GM19238 (cell line): Measurements from ENCODE around the gene IL1F10.

Source experiments
- DNase-seq: peaks from one replicate; pipeline ENCODE4 v3.0.0; 2011; ENCODE audit warnings: low spot score; ENCODE audit not compliant: insufficient read length

IL1F10 gene

DNA sequence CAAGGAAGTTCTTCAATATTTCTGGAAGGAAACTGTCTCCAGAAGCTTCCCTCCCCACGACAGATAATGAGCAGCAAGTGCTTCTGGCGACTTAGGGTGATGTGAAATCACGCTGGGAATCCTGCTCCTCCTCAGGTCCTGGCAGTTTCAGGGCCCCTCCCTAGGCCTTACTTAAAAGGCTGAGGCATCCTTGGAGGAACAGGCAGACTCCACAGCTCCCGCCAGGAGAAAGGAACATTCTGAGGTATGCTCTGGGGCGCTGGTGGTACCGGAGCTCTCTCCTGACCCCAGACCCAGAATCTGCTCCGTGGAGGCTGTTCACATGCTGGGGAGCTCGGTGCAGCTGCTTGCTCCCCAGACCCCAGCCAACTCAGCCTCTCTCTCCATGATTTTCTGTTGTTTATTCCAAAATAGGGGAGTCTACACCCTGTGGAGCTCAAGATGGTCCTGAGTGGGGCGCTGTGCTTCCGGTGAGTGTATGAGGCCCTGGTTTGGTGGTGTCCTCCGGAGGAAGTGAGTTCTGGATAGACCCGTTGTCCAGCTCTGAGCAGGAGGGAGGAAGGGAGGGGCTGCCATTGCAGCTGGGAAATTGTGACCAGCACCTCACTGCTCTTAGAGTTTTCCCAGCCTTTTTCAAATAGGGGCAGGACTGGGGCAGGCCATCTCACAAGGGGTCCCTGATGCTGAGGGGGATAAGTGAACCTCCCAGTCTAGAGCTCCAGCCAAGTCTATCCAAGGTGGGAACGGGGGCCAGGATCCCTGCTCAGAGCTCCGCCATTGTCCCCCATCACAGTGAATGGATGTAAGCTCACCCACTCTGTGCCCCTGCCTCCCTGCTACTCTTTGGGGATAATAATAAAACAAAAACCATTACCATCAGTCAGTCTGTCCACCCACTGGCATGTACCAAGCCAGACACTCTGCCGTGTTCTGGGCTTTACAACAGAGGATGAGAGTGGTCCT is 8.5 kb upstream of the IL1F10 start, which contains the start of gene IL36RN:
TSS of gene IL36RN (plus strand) at position 201 of the 963 bp plus-strand sequence. CDS start at position 442, 241 bp downstream.
- no peak for DNase-seq

GRCh38 chr2:113060396-113060795 is 7.4 kb upstream of the IL1F10 start:
- DNase-seq: no peak

DNA sequence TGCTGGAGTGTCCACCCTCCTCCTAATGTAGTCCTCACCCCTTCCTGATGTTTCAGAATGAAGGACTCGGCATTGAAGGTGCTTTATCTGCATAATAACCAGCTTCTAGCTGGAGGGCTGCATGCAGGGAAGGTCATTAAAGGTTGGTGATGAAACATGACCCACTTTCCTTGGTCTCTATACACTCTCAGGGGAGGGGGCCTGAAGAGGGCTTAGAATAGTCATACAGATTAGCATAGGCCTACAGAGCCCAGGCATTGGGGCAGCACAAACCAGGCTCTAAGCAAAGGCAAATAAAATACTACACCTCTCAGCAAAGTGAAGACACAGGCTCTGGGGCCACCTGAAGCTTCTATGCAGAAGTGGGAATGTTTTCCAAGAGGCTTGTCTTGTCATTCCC is 7.0 kb upstream of the IL1F10 start:
- no peak for DNase-seq

DNA sequence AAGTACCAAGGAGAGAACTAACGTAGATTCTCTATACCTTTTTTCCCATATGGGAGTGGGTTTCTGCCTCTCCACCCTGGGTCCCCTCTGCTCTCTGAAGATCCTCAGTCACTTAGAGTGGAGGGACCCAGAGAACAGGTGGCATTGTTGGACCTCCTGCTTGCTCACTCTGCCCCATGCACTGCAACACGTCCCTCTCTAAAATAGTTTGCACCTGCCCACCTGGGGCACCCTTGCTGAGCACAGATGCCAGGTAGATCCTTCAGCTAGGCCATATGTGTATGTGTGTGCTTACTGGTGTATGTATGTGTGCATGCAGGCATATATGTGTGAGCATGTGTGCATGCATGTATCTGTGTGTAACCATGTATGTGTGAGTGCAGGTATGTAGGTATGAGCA is 6.5 kb upstream of the IL1F10 start:
- no peak for DNase-seq

- no peak for DNase-seq
These were observed 5.6 kb upstream of the IL1F10 start for GRCh38 chr2:113061896-113062770.

- DNase-seq: no peak
These were observed 3.5 kb upstream of the IL1F10 start for GRCh38 chr2:113064281-113064680.

DNA sequence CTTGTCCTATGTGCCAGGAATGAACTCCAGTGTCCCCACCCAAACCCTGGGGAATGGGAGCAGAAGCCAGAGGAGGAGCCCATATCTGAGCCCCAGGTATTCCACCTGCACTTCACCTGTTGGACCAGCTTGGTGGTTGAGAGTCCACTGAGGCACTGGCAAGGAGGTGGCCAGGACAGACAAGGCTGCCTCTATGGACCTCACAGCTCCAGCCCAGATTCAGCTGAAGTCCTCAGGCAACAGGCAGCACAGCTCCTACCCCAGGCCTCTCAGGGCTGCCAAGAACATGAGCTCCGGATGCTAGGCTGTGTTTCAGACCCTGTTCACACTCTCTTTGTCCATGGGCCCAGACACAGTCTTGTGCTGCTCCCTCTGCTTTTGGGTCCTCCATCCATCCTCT is 2.9 kb upstream of the IL1F10 start:
- DNase-seq: no peak

DNA sequence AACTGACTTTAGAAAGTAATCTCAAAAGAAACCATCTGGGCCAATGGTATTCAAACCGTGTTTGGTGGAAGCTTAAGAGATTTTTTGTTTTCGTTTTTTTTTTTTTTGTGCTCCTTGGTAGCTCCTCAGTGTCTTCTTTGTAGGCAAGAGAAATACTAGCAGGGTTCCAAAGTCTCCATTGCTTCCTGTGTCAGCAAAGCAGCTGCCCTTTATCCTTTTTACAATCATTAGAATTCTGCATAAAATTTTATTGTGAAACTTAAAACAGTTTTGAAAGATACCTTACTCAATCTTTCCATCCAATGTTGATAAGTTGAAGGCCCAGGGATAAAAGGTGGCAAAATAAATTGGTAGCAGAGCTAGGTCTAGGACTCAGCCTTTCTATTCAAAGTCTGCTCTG is 479 bp downstream of the IL1F10 start:
- no peak for DNase-seq

DNA sequence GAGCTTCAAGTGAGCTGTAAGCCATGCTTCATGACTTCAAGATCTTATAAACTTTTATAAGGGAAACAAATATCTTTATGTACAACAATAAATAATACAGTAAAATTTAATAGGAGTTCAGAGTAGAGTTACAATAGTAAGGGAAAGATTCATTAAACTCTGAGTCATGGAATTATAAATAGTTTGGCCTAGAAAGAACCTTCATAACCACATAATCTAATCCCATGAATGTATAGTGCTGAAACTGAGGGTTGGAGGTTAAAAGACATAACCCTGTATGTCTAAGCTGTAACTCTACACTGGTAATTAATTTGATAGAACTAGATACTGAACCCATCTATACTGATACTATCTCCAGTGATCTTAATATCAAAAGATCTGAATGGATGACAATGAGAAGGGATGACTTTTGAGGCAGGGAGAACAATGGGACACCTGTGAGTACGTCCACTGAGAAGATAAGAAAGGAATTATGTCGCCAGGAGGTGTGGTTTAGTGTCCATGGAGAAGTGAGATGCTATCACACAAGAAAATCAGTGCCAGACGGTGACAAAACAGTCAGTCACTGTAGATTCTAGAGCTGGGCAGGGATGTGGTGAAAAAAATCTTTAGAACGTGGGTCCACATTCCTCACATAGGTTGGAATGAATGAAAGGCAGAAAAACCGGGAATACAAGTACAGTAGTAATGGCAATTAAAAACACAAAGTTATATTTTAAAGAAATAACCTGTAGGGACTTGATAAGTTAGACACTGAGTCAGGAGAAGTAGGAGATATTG is 1.1 kb downstream of the IL1F10 start:
- DNase-seq: no peak

DNA sequence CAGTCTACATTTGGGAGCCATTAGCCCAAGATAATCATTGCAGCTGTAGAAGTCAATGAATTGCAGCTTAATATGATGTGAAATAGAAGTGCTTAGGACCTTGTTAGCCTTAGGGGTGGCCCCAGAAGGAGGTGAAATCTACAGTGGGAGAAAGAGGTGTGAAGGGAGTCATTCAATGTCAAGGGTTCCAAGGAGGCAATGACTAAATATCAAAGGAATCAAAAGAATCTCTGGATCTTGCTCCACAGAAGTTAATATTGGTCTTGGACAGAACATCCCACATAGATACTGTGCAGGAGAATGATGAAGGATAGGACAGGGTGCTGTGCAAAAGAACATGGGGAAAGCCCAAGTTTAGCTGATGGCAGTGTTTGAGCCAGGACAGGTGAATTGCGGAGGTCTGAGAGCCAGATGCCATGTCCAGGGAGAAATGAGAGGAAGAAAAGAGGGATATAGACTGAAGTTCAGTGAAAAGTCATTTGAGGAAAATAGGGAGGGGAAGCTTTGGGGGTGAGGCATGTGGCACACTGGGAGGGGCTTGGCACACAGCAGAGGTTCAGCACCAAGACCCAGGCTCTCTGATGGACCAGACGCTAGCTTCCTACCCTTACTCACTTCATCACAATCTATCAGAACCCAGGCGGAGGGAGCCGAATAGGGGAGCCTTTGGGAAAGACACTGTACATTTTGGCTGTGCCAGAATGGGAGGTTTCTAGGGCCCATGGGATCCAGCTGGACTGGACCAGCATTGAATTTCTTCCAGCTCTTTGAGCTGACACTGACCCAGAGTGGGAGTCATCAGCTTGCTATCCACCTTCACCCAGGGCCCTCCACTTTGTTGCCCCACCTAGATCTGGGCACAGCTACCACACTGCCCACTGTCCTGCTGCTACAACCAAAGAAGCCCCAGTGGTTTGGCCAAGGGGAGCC is 2.2 kb downstream of the IL1F10 start:
- no peak for DNase-seq

DNA sequence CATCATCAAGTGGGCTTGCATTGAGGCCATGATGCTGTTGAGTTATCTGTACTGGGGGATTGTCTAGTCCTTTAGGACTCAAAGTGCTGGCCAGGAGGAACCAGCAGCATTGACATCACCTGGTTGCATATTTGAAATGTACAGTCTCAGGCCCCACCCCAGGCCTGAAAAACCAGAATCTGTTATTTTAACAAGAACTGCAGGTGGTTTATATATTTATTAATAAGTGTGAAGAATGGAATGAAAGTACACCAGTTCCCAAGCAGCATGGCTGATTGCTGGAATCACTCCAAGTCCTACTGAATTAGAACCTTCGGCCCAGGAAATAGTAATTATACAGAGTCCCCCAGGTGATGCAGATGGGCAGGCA is 2.8 kb downstream of the IL1F10 start:
- DNase-seq: no peak

- no peak for DNase-seq
These were observed 4.8 kb downstream of the IL1F10 start for GRCh38 chr2:113072584-113072983.

GRCh38 chr2:113073325-113073834 is 5.6 kb downstream of the IL1F10 start:
- DNase-seq: no peak

DNA sequence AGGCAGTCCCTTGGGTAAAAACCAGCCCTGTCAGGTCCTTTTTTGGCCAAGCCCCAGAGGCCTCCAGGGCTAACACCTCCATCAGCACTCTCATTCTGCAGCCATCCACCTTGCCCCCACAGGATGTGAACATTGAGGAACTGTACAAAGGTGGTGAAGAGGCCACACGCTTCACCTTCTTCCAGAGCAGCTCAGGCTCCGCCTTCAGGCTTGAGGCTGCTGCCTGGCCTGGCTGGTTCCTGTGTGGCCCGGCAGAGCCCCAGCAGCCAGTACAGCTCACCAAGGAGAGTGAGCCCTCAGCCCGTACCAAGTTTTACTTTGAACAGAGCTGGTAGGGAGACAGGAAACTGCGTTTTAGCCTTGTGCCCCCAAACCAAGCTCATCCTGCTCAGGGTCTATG is 7.3 kb downstream of the IL1F10 start:
- no peak for DNase-seq

DNA sequence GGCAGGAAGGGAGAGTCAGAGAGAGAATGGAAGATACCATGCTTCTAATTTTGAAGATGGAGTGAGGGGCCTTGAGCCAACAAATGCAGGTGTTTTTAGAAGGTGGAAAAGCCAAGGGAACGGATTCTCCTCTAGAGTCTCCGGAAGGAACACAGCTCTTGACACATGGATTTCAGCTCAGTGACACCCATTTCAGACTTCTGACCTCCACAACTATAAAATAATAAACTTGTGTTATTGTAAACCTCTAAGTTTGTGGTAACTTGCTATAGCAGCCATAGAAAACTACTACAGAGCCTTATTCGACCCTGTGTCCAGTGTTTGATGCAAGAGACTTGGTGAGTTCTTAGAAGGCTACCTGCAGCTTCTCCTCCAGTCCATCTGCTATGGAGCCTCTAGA is 7.8 kb downstream of the IL1F10 start:
- DNase-seq: no peak

GRCh38 chr2:113076954-113077669 is 9.3 kb downstream of the IL1F10 start:
- DNase-seq: no peak

DNA sequence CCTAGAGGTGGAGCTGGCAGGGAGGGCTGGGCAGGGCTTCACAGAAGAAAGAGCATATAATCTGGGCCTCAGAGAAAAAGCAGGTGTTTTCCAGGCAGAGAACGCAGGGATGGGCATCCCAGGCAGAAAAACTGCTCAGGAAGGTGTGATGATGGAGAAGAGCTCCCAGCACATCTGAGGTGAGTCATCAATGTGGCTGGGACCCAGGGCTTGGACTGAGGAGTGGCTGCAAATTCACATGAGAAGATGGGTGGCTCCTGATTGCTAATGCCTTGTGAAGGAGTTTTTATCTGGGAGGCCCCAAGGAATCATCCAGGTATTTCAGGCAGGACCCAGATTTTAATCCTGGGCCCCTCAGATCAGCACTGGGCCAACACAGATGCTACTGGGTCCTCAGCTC is 10.2 kb downstream of the IL1F10 start:
- no peak for DNase-seq

GRCh38 chr2:113078350-113078839 is 10.6 kb downstream of the IL1F10 start:
- no peak for DNase-seq

- DNase-seq: no peak
These were observed 11.4 kb downstream of the IL1F10 start for GRCh38 chr2:113079131-113079530.
